HG02970 (cell line): Measurements from ENCODE around the gene IFITM10.

ENCODE experiments used
- ATAC-seq: cut with Tn5 transposase; IDR thresholded peaks from one replicate; pipeline ENCODE4 v1.9.1; 2021; ENCODE audit warnings: mild to moderate bottlenecking, moderate library complexity, moderate number of reproducible peaks; ENCODE audit not compliant: unreplicated experiment, low FRiP score

Gene IFITM10

DNA sequence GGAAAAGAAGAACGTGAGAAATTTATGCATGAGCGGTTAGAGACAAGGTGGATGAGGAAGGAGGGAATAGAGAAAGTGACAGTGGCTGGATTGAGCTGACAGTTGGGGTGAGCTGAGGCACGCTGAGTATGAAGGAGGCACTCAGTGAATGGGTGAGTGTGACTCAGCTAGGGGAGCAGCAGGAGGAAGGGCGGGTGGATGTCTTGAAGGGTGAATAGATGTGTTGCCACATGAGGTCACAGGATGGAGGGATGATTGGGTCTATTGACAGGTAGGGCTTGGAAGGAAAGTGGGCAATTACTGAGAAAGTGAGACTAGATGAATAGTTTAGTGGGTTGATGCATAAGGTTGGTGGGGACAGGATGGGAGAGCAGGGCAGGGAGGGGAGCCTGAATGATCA, 8.0 kb downstream of the IFITM10 start:
- no peak for ATAC-seq

DNA sequence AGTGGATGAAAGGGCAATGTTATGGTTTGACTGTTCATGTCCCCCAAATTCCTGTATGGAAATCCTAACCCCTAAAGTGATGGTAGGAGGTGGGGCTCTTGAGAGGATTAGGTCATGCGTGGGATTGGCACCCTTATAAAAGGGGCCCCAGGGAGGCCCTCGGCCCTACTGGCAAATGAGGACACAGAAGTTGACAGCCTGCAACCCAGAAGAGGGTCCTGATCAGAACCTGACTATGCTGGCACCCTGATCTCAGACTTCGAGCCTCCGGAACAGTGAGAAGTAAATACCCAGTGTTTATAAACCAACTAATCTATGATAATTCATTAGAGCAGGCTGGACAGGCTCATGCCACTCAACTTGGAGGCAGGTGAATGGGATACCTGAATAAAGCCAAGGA, 8.7 kb downstream of the IFITM10 start:
- ATAC-seq, result no peak

DNA sequence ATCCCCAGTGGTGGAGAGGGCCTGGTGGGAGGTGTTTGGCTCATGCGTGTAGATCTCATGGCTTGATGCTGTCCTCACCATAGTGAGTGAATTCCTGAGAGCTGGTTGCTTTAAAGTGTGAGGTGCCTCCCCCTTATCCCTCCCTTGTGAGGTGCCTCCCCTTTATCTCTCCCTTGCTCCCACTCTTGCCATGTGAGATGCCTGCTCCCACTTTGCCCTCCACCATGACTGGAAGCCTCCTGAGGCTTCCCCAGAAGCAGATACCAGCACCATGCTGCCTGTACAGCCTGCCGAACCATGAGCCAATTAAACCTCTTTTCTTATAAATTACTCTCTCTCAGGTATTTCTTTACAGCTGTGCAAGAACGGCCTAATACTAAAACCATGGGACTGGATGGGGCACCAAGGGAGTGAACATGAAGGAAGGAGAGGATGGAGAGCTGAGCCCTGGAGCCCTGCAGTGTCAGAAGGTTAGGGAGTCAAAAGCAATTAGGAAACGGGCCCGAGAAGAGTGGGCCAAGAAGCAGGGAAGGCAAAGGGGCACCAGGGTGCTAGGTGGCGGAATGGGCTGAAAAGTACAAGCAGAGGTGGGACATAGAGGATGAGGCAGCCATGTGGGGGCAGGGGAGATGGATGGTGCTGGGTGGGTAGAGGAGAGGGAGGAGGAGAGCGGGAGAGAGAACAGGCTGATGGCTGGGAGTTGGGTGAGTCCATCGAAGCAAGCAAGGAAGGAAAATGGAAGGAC, 9.4 kb downstream of the IFITM10 start:
- ATAC-seq, result no peak

DNA sequence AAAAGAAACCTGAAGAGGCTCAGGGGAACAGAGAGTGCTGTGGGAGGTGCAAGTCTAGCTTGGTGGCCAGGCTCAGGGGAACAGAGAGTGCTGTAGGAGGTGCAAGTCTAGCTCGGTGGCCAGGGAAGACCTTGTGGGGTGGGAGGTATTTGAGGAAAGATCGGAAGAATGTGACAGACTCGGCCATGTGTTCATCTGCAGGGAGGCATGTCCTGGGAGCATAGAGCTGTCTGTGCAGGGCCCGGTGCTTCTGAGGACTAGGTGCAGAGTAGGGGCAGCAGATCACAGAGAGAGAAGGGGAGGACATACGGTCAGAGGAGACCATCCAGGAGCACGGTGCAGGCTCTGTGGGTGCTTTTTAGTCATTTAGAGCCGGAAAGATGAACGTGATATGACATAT, 10.8 kb downstream of the IFITM10 start:
- ATAC-seq, result no peak

DNA sequence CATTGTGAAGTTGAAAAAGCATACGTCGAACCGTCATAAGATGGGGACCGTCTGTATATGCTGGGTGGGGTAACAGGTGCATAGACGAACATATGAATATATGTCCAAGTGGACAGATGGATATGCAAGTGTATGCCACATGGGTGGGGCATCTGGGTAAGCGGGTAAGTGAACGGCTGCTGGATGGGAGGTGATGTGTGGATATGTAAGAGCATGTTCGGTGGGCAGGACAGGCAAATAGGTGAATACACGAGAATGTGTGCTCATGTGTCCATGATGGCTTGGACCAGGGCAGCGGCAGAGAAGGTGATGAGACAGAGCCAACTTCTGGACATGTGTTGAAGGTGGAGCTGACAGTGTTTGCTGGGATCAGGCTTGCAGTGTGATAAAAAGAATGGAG, 12.0 kb downstream of the IFITM10 start:
- no peak for ATAC-seq

DNA sequence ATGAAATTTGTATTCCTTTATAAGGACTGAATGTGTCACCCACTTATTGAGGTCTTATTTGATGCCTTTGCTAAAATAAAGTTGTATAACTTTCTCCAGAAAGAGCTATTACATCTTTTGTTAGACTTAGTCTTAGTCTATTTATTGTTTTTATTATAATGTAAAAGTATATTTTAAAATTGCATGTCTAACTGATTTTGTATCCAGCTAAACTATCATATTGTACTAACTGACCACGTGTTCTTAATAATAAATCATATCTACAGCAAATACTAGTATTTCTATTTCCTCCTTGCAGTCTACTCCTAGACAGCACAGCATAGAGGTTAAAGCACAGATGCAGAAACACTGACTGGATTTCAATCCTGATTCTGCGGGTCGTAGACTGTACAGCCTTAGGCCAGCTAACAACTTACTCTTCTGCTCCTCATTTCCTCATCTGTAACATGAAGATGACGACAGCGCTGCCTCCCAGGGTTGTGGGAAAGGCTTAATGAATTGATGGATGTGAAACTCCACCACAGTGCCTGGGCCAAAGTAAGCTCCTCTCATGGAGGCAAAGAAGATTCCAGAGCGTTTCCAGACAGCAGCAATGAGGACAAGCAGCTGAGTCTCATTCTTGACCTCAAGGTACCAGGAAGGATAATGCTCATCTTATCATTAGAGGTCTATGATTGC, 13.2 kb downstream of the IFITM10 start:
- no peak for ATAC-seq

DNA sequence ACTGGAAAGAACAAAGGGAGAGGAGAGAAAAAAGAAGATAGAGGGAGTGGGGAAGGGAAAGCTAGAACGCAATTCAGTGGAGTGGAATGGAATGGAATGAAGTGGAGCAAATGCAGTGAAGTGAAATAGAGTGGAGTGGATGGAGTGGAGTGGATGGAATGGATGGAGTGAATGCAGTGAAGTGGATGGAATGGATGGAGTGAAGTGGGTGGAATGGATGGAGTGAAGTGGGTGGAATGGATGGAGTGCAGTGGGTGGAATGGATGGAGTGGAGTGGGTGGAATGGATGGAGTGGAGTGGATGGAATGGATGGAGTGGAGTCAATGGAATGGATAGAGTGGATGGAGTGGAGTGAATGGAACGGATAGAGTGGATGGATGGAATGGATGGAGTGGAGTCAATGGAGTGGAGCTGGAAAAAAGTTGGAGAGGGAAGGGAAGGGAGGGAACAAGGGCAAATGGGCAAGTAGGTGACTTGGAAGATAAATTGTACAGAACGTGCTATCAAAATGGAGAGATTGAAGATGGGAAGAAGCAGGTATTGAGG, 13.9 kb downstream of the IFITM10 start:
- no peak for ATAC-seq

DNA sequence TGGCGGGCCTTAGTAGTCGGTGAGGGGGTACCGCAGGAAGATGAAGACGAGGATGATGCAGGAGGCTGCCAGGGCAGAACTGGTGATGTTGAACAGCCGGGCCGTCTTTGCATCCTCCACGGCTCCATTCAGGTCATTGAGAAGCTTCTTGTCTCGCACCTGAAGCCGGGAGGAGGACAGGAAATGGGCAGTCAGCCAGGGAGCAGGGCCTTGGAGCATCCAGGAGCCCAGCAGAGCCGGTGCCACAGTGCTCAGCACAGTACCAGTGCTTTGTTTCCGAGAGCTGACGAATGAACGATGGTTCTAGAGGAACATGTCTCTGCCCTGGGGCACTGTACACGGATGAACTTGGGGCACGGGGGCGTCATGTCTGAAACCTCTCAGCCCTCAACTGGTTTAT, 15.1 kb downstream of the IFITM10 start:
- ATAC-seq, result no peak

DNA sequence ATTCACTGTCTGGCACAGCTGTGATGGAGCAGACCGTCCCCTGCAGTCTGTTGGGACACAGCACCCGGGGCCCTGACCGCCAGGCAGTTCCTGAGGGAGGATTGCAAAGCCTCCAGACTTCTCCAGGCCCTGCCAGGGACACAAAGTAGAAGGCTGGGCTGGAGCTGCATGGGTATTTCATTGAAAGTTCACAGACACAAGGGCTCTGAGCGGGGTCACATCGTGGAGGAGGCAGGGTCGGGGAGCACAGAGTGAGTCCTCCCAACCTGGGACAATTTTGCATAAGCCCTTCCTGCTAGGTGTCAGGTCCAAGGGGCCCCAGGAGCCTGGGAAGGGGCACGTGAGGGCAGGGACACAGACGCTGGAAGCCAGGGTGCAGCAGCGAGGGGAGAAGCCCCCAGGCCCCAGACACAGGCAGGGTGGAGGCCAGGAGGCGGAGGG, 15.7 kb downstream of the IFITM10 start:
- ATAC-seq, result no peak

DNA sequence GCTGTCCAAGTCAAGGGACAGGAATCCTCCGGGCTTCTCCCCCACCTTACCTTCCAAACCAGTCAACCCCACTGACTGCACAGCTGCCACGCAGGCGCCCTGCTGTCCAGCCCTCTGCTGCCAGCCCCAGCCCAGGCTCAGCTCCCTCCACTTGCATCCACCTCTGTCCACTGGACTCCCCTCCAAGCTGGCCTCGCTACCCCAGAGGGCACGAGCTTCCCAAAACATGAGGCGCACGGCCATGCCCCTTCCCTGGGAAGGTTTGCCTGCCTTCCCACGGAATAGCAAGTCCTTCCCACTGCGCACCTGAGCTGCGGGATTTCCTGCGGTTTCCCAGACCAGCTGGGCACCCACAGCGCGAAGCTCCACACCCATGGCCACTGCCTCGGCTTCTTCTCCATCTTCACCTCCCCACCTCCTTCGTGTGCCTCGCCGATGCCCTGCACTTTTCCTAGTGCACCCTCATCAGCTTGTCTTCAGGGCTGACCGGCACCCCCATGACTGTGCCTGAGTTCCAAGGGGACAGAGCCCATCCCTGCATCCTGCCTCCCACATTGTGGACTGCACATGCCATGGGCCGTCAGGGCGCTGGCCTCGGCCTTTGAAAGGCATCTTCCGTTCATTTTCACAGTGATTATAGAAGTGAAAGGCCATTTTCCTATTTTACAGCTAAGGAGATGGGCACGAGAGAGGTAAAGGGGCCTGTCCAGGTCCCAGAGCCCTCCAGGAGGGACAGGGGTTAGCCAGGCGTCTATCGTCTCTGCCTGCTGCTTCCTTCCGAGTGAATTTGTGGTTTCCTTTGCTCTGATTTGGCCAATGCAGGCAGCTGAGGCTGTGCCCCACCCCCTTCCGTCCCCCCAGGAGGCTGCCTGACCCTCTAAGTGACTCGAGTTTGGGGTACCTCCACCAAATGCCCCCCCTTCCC, 16.4 kb downstream of the IFITM10 start:
- ATAC-seq, result no peak

DNA sequence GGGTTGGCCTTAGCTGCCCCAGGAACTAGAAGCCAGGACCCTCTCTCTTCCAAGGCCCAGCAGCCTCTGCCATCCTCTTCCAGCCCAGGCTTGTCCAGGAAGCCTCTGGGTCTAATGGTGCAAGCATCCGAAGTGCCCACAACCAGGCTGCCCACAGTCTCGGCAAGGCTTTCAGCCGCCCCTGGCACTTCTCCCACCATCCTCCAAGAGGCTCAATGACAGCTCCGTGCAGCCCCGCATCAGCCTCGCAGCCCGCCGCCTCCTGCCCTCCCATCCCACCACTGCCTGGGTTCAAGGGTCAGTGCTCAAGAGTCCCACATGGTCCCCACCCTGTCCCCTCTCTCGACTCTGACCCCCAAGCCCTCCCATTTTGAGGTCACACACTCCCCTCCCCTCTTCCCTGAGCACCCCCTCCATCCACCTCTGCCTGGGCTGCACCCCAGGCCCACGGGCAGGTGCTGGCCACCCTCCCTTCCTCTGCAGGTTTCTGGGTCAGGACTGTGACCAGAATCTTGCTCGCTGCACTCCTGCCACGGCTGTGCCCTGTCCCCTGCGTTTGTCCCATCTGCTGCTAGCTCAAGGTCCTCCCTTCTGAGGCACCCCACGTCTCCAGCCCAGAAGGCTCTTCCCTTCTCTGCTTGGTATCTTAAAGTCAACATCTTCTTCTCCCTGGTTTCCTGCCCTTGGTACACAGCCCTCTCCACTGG, 17.2 kb downstream of the IFITM10 start:
- ATAC-seq, result no peak

DNA sequence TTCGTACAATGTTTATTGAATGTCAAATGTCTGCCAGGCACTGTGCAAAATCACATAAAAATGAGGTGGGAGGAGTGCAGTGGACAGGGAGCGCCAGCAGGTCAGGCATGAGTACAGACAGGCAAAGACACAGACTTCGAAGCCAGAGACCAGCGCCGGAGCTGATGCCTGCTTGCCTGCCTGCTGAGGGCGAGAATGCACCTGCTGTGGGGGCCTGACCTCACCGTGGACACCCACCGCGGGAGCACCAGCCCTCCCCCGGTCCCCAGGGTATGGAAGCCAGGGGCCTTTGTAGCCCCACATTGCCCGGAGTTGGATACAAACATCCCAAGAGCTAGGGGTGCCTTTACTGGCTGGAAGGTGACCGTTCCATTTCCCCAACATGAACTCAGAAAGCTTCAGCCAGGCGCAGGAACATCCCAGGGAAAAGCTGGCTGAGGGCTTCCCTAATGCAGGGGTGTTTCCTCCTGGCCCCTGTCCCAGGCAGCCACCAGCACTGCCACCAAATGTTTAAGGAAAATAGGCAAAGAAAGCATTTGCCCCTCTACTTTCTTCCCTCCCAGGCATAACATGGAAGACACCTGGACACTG, 17.9 kb downstream of the IFITM10 start:
- no peak for ATAC-seq

DNA sequence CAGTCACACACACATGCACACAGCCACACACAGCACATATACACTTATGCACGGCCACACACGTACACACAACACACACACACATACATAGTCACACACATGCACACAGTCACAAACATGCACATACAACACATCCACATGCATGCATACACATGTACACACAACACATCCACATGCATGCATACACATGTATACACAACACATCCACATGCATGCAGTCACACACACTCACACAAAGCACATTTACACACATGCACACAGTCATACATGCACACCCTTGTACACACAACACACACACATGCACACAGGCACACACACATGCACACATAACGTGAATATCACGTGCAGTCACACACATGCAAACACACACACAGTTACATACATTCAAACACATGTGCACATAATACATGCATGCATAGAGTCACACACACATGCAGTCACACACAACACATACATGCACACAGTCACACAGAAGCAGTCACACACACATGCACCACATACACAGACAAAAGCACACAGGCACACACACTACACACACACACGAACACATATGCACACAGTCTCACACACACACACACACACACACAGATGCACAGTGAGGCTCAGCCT, 18.8 kb downstream of the IFITM10 start:
- ATAC-seq, result no peak

DNA sequence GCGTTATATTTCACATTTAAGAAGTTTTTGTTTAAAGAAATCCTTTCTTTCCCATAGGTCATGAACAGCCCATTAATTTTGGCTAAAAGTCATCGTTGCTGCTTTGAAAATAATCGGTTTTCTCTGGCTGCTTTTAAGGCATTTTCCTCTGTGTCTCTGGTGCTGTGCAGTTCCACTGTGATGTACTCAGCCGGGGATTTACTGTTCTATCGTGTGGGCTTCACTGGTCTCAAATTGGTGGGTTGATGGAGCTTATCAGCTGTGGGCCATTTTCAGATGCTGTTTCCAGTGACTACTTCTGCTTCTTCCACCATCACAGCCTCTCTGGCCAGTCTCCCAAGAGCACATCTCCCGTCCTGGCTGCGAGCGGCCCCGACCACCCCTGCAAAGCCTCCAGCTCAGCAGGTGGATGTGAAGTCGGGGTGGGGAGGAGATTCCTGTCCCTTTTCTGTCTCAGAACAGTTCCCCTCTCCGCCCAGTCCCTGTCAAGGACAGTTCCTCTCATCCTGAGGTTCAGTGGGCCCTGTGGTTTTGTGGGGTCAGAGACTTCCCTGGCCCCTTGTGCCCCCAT, 20.3 kb downstream of the IFITM10 start:
- no peak for ATAC-seq

DNA sequence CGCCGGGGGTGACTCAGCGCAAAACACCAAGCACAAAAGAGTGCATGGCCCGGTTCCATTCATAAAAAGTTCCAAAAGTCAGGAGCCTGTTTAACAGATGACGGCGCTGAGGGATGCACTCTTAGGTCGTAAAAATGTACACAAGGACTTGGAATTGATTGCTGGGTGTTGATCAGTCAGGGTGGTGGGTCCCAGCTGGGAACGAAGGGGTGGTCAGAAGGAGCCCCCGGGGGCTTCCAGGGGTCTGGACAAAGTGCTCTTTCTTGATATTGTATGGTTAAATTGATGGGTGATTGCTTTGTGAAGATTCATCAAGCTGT, 20.7 kb downstream of the IFITM10 start:
- ATAC-seq, result no peak

DNA sequence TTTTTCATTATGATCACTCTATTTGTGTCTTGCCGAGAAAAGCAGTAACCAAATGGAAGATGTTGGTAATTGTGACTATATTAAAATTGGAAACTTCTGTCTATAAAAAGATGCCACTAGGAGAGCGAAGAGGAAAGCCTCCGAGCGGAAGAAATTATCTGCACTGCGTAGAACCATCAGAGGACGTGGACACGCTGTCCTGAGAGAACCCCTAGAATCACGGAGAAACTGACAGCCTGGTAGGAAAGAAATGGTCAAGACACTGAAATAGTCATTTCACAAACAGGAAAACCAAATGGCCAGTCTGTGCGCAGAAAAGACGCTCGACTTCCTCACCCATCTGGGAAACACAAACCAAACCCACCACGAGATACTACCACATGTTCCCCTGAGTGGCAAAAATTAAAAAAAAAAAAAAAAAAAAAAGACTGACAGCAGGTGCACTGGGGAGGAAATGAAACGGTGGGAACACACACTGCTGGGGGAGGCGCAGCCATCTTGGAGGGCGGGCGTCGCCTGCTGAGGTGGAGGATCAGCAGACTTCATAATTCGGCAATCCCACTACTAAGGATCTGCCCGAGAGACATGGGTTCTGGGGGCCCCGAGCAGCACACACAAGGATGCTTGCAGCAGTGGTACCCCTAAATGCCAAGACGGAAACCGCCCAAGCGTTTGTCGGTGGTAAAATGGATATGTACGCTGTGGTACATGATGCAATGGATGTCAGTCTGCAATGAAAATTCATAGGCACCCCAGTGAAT, 21.3 kb downstream of the IFITM10 start:
- no peak for ATAC-seq

DNA sequence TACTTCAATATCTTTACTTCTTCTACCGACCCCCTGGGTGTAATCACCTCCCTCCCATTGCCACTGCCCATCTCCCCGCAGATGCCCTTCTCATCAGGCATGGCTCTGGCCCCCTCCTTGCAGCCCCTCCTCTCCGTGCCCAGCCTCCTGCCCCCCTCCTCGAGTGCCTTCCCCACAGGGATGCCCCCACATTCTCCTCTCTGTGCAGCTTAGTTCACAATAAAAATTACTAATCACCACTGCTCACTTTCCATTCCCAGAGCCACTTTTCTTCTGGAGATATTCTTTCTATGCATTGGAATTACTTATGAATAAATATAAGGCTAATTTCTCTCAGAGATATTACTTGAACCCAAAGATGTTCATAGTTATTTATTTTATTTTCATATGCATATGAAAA, 22.1 kb downstream of the IFITM10 start:
- no peak for ATAC-seq

DNA sequence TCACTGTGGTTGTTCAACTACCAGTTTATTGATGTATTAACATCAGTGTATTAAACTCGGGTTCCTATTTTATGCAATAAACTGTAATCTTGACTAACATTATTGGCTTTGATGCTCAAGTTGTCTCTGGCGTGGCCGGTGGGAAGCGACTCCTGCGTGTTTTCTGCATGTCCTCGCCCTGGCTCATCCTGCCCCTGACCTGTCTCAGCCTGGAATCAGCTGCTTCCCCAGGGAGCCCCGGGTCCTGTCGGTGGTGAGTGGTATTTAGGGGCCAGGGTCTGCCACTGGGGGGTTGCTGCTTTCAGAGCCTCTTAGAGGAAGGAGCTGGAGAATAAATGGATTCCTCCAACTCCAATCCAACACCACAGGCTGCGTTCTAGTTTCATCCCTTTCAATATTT, 22.5 kb downstream of the IFITM10 start:
- ATAC-seq, result no peak
